Right lobe of liver (tissue), 6 donors: Measurements from ENCODE around the gene ZNF222. TPM values are rescaled to one million over a fixed set of nuclear protein-coding genes. Genes with fewer than 3 reads are reported as not detected.
A peak's percentile ranks its signal among the peaks of the same experiment; 100 is the strongest.

ENCODE experiments used
- ATAC-seq, 4 donors: fragments of 200-7000 bp; cut with Tn5 transposase; one replicate each; pipeline ENCODE4 v1.9.1; 2020; ENCODE audit warnings: mild to moderate bottlenecking in 4 of 4, moderate library complexity in 4 of 4
- DNase-seq, 3 donors: peaks; one replicate each; pipeline ENCODE4 v3.0.0-alpha.2; 2020
- H3K27ac ChIP-seq, 3 donors: fragments of 200-600 bp; one replicate each; pipeline ENCODE4 v1.8.0; 2022
- H3K27me3 ChIP-seq, 2 donors: fragments of 200-600 bp; one replicate each; pipeline ENCODE4 v1.8.0; 2022
- H3K36me3 ChIP-seq, 4 donors: fragments of 200-600 bp; sonication (generic) in 1 of 4; one replicate each; pipeline versions ENCODE4 v1.5.1 to v1.8.0; 2017 to 2022; ENCODE audit warnings: control low read depth in 1 of 4
- H3K4me1 ChIP-seq, 4 donors: fragments of 200-600 bp; sonication (generic) in 1 of 4; one replicate each; pipeline versions ENCODE4 v1.5.1 to v1.8.0; 2017 to 2022; ENCODE audit warnings: control low read depth in 1 of 4
- H3K4me3 ChIP-seq, 3 donors: fragments of 200-600 bp; one replicate each; pipeline ENCODE4 v1.8.0; 2022
- H3K9me3 ChIP-seq, 4 donors: fragments of 200-600 bp; sonication (generic) in 1 of 4; one replicate each; pipeline versions ENCODE4 v1.5.1 to v1.8.0; 2017 to 2022; ENCODE audit warnings: control low read depth in 1 of 4
- CTCF ChIP-seq, 4 donors: fragments of 200-600 bp in 3 of 4; fragments of 450-650 bp in 1 of 4; IDR thresholded peaks; one replicate each; pipeline versions ENCODE4 v1.5.1 to v1.8.0; 2016 to 2022; ENCODE audit warnings: antibody characterized with exemption in 4 of 4, mild to moderate bottlenecking in 2 of 4
- POLR2A ChIP-seq: fragments of 450-650 bp; IDR thresholded peaks from one replicate; pipeline ENCODE4 v1.6.1; 2017; ENCODE audit warnings: antibody characterized with exemption, mild to moderate bottlenecking
- WGBS: methylation state at CpG from one replicate; pipeline ENCODE4 v1.1.6; 2018; ENCODE audit warnings: low coverage, low lambda C conversion rate; ENCODE audit not compliant: insufficient coverage; ENCODE audit errors: missing lambda C conversion rate; 5-methylcytosine and 5-hydroxymethylcytosine counted together
- intact Hi-C, 2 donors: fragments of 100-400 bp; cut with DNase I; formaldehyde crosslinking; loops; one replicate each; pipeline versions ENCODE4 v1.11.2 to v1.14.1; 2022
- total RNA-seq, 6 experiments: library from RNA; depleted of rRNA in 2 of 6; stranded (reverse); fragments of >200 nt in 2 of 6; fragmentation: NEBNext Ultra II Directional in 3 of 6; extraction: Animal tissue kit (Norgen Biotek cat#: 25700) in 3 of 6; gene quantifications; one replicate each; pipeline versions ENCODE4 v1.1.0 to v1.2.4, GENCODE V29; 2016 to 2023
- donor health status: DM: no; HTN: yes; CAD: no.
- donor health status: DM: no; HTN: no; CAD: no.
- donor health status: DM: no; HTN: no; CAD: no.
- donor health status: DM: no; HTN: yes; CAD: no.
- donor health status: DM: no; HTN: yes; CAD: no.

ZNF222 gene
- total RNA-seq, 6 experiments from 2014 or later = 0.87 to 1.8 (median 1.2) TPM

DNA sequence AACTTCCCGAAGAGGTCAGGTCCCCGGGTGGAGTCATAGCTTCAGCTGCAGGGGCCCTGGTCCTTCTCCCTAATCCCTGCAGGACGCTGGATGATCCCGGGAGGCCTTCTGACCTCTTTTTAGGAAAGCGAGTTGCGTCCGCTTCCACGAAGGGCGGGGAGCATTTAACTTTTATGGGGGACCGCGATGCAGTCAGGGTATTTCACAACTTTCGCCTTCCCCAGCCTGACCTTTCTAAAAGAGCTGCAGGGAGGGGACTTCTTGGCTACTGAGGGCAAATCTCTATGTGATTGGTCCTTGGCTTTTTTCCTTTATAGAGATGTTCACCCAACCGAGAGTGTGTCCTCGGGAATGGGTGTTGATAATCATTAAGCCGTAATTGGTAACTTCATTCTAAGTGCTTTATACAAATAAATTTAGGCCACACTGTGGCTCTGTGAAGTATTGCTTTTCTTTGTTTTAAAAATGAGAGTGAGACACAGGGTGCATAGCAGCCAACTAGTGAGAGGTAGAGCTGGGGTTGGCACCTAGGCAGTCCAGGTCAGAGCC is 21.6 kb upstream of the ZNF222 start:
- DNase-seq = no peak
- Histone ChIP-seq H3K27ac (peak overlapping the region; percentile 17 to 64 (median 60)), H3K27me3 (no peaks in the 10 kb centered on the region), H3K9me3 (peaks cover 0 to 12% (median 0%) of the 10 kb centered on the region in 4 donors), H3K4me3 (peak overlapping the region; percentile 68 to 86 (median 78)), H3K4me1 (peaks cover 0 to 8% (median 0%) of the 10 kb centered on the region in 4 donors), H3K36me3 (peaks cover 0 to 12% (median 5%) of the 10 kb centered on the region in 4 donors)
- ATAC-seq = peak in 3 of 4 donors; percentile 3 to 7 (median 5)
- 3% methylated on average over 8 of the region's 15 CpGs for WGBS
- TF ChIP-seq CTCF (IDR thresholded peaks at IDR 0.05) = no peak
- intact Hi-C loops = no loop called here

DNA sequence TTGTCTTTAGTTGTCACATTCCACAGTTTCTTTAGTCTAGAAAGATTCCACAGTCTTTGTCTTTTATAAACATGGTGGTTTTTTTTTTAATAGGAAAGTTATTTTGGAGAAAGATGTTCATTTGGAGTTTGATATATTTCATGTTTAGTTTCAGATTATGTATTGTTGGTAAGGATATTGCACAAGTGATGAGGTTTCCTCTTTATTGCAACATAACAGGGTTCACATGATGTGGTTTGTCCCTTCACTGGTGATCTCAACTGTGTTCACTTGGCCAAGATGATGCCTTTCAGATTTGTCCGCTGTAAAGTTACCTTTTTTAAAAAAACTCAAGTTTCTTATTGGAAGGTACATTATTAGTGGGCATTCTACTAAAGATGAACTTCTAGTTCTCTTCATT is 19.2 kb upstream of the ZNF222 start:
- 50% methylated on average over 1 of the region's 1 CpG for WGBS

DNA sequence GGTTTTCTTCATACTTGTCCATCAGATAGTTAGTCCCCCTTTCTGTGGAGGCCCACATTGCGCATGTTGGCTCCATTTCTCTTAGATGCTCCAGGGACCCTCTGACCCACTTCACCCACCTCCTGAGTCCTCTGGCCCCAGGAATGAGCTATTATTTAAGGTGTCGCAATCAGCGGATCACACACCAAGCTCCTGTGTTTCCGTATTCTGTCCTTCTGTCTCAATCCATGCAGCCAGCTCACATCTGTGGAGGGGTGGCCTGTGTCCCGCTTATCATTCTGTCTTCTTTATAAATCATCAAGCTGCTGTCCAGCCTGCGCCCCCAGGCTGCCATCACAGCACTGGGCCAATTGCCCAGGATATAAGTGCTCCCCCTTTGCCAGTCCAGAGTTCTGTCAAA is 17.7 kb upstream of the ZNF222 start:
- ATAC-seq (no peak), DNase-seq (no peak)
- no peaks in the 10 kb centered on the region for H3K27me3 ChIP-seq
- H3K9me3 ChIP-seq = peaks cover 0 to 38% (median 8%) of the 10 kb centered on the region in 4 donors
- no peak overlapping the region for H3K4me3 ChIP-seq
- H3K27ac ChIP-seq = no peak overlapping the region
- H3K4me1 ChIP-seq = peaks cover 0 to 8% (median 0%) of the 10 kb centered on the region in 4 donors
- TF ChIP-seq CTCF (IDR thresholded peaks at IDR 0.05) (no peak), POLR2A (no peak)
- 100% methylated on average over 5 of the region's 6 CpGs for WGBS
- intact Hi-C loops = no loop called here
- peaks cover 0 to 44% (median 26%) of the 10 kb centered on the region in 4 donors for H3K36me3 ChIP-seq

More for the DNA sequence above, 19.2 kb upstream of the ZNF222 start:
- TF ChIP-seq CTCF (IDR thresholded peaks at IDR 0.05) (no peak), POLR2A (no peak)
- ATAC-seq = no peak
- Histone ChIP-seq H3K27me3 (no peaks in the 10 kb centered on the region), H3K27ac (no peak overlapping the region), H3K4me3 (no peak overlapping the region), H3K36me3 (peaks cover 0 to 35% (median 24%) of the 10 kb centered on the region in 4 donors), H3K4me1 (peaks cover 0 to 8% (median 0%) of the 10 kb centered on the region in 4 donors), H3K9me3 (peaks cover 0 to 29% (median 8%) of the 10 kb centered on the region in 4 donors)
- no peak for DNase-seq
- intact Hi-C loops = no loop called here

DNA sequence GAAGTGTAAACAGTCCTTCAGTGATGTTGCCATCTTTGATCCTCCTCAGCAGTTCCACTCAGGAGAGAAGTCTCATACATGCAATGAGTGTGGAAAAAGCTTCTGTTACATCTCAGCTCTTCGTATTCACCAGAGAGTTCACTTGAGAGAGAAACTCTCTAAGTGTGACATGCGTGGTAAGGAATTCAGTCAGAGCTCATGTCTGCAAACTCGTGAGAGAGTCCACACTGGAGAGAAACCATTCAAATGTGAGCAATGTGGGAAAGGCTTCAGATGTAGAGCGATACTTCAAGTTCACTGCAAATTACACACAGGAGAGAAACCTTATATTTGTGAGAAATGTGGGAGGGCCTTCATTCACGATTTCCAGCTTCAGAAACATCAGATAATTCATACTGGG is 14.7 kb upstream of the ZNF222 start:
- 93% methylated on average over 4 of the region's 5 CpGs for WGBS
- no peak overlapping the region for H3K27ac ChIP-seq
- no peak for DNase-seq
- H3K4me3 ChIP-seq = no peak overlapping the region
- peaks cover 0 to 37% (median 9%) of the 10 kb centered on the region in 4 donors for H3K9me3 ChIP-seq
- intact Hi-C loops = no loop called here
- H3K4me1 ChIP-seq = no peaks in the 10 kb centered on the region
- peaks cover 0 to 44% (median 26%) of the 10 kb centered on the region in 4 donors for H3K36me3 ChIP-seq
- TF ChIP-seq POLR2A (no peak), CTCF (IDR thresholded peaks at IDR 0.05) (no peak)
- no peaks in the 10 kb centered on the region for H3K27me3 ChIP-seq
- ATAC-seq = no peak
